CD4-positive, alpha-beta T cell treated with Interleukin-15 for 4 hours (primary cell): ENCODE results near the gene RHOH.

Experiments used
- DNase-seq: peaks from one replicate; pipeline ENCODE4 v3.0.0-alpha.2; 2020; ENCODE audit warnings: low spot score

The RHOH gene

DNA sequence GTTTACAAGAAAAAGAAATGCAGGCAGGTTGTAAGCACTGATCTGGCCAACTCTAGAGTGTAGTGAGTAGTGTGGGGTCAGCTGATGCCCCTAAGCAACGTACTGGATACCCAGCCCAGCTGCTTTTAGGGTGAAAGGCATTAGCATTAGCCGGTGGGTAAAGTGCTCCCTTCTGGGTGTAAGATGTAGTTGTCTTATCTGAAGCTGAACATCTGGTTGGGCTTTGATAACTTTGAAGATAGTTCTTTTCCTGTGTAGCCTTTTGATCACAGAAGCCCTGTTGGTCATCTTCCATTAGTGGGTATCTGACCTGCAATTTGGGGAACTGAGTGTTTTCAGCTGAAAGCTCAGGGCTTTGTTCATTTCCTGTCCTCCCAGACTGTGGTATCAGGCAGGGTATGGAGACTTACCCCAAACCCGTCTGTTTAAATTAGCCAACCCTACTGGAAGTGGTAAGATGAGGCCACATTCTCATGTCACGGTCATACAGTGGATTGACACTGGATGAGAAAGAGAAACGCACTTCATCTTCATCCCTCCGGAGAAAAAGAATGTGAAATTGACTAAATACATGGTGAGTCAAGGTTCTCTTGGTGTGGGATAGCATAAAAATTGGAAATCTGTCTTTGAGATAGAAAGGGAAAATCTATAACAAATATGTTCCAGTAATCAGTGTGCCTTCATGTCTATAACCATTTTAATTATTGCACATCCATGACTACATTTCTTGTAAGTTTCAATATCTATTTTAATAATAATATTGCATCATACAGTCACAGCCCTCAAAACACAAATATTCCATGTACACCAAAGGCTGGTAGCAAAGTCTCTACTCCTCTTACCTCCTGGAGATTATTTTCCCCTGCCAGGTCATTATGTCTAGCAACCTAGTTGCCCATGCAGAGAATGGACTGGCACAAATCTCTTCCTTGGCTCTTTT lies 8.7 kb downstream of the RHOH start:
- DNase-seq, result peak; percentile 57

DNA sequence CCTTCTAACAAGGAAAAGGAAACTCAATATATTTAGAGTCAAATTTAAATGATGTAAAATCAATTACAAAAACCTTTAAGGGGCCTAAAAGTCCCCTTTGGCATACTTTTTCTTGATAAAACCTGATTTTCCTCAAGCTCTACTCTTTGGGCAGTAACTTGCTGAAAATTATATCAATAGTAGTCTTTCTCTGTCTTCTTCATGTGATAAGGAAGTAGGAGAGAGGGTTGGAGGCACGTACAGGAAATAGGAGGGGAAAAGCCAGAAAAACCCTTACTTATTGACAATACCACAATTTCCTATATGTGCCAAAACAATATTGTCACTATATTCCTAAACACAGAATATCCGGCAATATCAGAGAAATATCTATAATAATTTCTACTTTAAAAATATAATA lies 9.6 kb downstream of the RHOH start:
- no peak for DNase-seq

DNA sequence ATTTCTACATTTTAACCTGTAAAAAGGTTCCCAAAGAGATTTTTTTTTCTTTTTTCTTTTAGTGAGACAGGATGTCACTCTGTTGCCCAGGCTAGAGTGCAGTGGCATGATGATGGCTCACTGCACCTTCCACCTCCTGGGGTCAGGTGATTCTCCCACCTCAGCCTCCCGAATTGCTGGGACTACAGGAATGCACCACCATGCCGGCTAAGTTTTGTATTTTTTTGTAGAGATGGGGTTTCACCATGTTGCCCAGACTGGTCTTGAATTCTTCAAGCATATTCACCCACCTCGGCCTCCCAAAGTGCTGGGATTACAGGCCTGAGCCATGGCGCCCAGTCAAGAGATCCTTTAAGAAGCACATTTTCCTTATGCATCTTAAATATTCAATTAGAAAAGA lies 12.6 kb downstream of the RHOH start:
- no peak for DNase-seq

DNA sequence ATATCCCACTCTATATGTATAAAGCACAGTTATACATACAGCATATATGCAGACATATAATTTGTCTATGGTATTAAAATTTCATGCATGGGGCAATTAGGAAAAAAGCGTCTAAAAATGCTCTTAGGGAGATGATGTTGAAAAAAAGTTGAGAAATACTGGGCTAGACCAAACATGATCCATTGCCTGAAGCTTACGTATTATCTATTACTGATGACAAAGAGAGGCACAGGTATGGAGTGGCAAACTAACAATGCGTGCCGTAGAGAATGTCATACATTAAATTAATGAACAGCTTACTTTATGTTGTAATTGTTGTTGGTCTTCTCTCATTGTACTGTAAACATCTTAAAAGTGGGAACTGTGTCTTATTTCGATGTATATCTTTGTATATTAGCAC lies 13.9 kb downstream of the RHOH start:
- no peak for DNase-seq

DNA sequence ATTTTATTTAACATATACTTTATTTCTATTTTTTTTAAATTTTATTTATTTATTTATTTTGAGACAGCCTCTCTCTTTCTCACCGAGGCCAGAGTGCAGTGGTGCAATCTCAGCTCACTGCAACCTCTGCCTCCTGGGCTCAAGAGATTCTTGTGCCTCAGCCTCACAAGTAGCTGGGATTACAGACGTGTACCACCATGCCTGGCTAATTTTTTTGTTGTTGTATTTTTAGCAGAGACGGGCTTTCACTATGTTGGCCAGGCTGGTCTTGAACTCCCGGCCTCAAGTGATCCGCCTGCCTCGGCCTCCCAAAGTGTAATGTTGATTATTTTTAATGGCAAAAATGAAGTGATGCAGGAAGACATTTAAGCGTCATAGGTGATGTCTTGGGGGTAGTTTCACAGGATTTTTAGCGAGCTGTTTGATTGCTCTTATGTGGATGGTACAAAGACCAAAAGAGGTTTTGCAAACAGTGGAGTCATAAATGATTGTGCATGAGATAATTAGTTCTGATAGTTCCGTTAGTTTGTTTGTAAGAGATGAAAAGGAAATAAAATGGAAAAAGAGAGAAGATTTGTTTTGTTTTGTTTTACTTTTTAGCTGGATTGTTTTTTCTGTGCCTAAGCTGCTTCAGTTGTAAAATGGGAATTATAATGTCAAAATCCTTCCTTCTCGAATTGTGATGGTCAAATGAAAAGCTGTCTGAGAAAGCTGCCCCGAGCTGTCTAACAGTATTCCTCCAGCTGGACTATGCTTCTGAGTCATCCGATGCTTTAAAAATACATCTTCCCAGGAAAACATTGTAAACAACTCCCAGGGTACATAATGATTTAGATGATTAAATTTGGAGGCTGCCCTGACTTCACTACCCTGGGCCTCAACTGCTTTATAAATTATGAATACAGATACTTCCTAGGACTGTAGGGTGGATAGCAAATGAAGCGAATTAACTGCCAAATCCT lies 14.7 kb downstream of the RHOH start:
- DNase-seq, result no peak

DNA sequence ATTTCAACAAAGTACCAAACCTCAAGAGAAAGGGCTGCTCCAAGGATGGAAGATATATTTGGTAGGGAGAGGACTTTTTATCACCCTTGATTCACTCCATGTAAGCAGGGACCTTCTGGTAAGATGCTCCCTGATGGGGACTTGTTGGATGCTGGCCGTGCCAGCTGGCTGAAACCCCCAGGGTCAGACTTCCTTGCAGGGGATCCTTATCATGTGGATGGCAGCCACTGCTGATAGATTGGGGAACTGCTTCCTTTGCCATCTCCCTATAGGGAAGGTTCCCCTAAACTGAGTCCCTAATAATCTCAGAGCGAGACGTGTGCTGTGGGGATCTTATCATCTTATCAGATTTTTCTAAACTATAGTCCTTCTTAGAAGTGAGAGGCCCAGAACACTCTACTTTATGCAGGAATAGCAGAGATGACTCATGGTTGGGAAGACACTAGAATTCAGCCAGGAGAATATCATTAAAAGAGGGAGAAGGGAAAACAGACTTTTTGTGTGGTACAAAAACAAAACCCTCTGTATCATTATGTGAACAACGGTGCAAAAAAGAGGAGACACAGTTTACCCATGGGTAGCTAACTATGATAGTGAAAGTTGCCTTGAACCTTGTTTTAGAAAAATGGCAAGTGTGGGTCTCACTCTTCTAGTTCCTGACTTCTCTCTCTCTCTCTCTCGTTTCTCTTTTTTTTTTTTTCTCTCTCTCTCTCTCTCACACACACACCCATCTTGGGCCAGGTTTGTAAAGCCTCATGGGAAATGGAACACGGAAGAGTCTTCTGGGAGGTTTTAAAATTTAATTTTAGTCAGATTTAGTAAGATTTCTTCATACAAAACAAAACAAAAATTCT lies 16.1 kb downstream of the RHOH start:
- DNase-seq, result no peak

DNA sequence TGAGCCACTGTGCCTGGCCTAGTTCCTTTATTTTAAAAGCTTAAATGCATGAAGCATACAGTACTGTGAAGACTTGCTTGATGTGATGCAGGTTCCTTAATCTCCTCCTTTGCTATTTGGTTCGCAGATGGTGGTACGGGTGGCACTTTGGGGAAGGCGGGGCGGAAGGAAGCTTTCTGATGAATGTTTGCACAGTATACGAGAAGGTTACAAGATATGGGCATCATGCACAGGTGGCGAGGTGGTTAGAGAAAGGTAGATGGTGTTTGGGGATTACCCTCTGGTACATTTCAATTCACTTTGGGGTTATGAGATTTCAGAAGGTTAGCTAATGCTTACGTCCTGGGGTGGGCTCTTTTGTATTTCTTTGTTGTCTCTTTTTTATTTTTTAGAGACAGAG lies 17.2 kb downstream of the RHOH start:
- peak; percentile 59 for DNase-seq

DNA sequence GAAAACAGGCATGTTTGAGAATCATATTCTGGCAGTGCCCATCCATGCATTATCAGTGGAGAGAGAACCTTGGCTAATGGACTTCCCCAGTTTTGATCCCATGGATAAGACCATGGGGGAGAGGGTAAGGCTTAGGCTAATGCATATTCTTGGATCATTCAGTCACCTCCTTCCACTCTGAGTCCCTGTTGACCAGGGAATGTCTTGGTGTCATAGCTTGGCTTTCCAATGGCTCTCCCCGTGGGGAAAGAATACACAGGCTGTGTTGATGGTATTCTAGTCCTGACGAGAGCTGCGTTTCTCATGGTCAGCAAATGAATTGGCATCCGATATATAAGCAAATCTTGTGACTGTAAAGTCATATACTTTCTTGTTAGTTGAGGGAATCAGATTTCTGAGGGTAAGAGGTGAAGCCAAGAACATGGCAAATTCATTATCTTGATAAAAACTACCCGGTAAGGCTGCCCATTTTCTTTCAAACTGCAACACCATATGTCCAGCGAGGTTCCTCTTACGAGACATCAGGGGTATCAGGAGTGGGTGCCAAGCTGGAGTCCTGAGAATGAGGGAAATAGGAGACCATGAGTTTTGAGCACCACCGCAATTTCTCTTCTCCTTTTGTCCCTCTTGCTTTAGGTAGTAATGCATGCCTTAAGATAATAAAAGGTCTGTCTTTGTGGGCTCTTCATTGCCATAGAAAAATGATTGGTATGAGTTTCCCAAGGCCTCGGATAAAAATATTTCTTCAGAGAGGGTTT lies 18.0 kb downstream of the RHOH start:
- DNase-seq, result no peak

DNA sequence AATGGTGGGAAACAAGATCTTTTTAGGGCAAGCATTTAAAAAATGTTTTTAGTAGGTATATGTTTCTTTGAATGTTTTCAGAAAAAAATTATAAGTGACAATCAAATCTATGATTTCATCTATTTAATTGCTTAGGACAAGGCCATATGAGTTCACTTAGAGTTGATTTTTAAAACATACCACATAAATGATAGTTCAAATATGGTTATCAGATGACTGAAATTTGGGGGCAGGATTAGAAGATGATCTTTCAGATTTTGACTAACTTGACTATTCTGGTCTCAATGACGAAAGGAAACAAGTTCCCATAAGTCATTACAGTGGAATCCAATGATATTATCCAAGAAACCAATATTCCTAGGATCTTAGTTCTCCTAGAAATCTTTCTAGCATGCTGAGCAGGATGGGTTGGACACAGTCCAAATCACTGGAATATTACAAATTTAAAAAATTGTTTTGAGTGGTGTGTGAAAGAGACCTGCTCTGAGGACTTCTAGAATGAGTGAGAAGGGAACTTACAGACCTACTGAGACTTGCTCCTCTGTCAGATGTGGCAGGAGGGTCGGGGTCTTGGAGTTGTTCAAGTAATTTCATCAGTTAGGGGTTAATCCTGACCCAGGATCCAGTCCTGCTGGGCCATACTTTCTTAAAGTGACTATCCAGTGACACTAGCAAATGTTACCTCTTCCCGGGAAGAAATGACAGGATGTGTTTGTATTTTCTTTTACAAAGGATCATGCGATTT lies 20.0 kb downstream of the RHOH start:
- no peak for DNase-seq

DNA sequence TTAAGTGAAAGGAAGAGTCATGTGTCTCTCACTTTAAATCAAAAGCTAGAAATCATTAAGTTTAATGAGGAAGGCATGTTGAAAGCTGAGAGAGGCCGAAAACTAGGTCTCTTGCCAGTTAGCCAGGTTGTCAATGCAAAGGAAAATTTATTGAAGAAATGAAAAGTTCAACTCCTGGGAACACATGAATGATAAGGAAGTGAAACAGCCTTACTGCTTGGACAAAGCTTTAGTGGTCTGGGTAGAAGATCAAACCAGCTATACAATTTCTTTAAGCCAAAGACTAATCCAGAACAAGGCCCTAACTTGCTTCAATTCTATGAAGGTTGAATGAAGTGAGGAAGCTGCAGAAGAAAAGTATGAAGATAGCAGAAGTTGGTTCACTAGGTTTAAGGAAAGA lies 24.9 kb downstream of the RHOH start:
- no peak for DNase-seq

DNA sequence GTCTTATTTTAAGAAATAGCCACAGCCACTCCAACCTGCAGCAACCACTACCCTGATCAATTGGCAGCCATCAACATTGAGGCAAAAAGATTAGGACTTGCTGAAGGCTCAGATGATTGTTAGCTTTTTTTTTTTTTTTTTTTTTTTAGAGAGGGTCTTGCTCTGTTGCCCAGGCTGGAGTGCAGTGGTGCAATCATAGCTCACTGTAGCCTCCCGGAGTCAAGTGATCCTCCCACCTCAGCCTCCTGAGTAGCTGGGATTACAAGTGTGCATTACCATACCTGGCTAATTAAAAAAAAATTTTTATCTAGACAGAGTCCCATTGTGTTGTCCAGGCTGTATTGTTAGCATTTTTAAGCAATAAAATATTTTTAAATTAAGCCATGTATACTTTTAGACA lies 26.5 kb downstream of the RHOH start:
- DNase-seq, result no peak

DNA sequence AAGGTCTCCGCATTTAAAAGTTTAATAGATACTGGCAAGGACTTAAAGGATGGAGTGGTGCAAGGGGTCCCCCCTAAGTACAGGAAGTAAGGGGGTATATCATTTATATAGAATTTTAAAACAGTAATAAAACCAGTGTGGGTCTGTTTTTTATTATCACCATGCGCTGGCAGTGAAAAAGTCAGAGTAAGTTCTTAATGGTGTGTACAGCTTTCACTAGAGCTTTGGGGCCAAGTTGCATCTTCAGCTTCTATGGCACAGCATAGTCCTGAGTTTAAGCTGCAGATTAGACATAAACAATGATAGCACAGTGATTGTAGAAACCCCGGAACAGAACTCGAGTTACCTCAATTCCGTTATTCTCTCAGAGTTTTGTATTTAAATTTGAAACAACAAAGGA lies 27.6 kb downstream of the RHOH start:
- no peak for DNase-seq

DNA sequence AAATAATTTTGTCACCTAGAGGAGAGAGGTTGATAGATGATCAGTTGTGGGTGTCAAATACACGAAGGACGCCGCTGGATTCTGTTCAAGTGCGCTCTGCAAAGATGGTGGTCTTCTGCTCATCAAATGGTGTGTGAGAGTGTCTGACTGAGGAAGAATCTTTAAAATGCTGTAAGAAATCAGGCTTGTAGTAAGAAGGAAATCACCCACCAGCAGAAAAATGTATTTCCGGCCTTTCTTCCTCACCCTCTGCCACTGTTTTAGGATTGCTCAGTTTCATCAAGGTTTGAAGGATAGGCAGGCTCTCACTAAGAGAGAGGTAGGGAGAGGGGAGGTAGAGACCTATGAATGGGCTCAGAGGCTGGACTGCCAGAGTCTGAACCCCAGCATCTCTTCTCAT lies 28.7 kb downstream of the RHOH start:
- no peak for DNase-seq

DNA sequence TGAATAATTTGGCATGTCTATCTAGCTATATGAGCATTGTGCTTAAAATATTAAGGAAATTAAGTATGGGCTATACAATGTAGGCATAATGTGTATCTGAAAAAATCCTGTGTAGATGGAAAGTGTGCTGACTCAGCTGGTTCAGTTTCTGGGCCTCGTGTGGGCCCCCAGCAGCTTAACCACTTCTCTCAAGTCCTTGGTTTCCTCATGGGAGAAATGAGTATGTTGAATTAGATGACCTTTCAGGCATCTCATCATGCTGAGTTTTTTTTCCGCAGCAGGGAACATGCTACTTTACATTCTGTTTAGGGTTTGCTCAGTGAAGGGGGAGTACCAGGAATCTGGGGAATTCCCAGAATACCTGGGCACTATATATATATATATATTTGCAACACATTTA lies 30.5 kb downstream of the RHOH start:
- peak; percentile 52 for DNase-seq

DNA sequence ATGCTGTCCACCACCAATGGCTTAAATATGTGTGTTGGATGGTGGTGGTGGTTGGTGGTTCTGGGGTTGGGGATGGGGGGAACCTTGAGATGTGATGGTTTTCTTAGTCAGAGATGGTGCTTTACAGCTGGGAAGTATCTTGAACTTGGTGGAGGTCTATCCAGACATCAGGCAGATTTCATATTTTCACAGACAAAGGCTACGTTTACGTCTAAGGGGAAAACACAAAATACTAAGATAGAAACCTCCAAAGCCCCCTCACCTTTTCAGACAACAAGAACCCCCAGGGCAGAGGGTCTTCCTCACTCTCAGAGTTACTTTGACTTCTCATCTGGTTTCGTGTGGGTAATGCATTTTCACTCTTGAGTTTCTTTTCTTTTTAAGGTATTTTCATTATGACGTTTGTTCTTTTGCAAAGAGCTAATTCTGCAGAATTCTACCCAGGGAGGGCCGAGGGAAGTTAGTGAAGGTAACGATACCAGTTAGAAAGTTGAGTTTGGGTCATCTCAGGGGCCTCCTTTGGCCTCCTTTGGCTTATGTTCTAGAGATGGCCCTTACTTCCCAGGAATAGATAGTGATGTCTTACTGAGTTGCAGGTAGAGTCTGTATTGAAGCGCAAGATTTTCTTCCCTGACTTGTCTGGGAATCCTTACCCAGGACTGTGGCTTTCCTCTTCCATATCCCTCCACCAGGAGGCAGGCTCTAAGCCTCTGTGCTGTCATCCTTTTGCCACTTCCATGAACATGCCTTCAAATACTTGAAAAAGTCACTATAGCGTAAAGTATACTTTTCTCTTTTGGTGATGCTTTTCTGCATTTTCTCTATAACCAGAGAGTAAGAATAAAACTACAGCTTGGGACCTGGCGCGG lies 31.9 kb downstream of the RHOH start:
- no peak for DNase-seq

DNA sequence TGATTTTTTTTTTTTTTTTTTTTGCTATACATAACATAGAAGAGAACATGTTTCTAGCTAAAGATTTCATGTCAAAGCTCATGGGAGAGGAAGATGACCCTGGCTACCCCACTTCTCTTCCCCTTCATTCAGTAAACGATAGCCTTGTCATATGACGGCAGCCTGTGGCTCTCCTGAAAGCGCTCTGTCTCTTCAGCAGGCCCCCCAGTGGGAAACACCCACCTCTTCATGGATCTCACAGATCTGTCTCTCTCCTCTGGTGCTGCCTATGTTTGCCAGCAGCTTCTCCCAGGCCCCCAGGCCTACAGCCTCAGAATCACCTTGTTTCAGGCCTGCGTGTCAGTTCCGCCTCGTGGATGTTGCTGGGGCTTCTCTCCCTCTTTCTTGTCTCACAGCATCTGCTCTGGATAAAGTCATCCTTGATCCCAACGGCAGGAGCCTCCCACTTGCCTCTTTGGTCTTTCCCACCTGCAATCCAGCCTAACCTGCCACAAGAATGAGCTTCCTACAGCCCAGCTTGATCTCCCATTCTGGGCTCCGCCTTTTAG lies 34.6 kb downstream of the RHOH start:
- DNase-seq, result no peak

DNA sequence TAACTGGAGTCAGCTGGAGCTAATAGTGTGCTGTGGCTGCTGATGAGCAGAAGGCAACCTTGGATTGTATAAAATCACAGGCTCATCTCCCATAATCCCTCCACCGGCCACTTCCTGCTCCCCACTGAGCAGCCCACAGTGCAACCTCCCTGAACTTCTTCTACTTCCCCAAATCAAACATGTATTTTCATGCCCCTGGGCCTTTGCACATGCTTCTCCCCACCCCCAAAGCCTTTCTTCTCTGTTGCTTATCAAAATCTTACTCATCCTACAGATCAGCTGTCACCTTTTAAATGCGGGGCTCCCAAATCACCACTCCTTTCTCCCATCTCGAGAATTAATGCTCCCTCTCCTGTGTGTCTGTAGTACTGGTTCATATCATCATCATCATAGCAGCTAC lies 35.8 kb downstream of the RHOH start:
- DNase-seq, result no peak

DNA sequence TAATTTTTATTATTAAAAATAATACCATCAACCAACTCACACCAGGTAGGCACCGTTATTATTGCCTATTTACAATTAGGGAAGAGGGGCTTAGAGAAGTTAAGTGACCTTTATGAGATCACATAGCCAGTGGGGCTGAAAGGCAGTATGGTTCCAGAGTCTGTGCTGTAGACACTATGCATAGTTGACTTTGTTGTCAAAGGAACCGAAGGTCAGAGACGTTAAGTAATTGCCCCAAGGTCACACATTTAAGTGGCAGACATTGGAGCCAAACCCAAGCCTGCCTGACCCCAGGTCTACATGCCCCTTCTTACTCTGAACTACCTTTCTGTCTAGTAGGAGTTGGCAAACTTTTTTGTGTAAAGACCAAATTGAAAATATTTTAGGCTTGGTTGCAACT lies 36.4 kb downstream of the RHOH start:
- DNase-seq, result no peak

DNA sequence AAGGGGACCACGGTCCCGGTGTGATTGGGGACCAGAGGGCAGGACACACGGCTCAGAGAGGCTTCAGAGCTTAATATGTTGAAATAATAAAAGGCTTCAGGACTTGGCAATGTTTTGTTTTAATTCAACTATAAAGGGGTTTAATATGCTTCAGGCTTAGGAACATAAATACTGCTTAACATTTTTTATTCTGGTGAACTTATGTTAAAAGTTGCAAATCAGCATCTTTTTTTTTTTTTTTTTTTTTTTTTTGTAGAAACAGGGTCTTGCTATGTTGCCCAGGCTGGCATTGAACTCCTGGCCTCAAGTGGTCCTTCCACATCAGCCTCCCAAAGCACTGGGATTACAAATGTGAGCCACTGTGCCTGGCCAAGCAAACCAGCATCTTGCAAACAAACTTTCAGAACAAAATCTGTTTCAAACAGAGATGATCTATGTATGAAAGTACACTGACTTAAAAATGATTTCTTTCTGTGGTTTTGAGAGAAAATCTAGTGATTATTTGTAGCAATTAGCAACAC lies 37.7 kb downstream of the RHOH start:
- DNase-seq, result no peak
